SK-N-MC (cell line): ENCODE measurements around the gene UBTD1.

Experiments
- EZH2 ChIP-seq: fragments of 200-600 bp; sonication (generic); IDR thresholded peaks from one replicate; pipeline ENCODE4 v1.6.1; 2017; ENCODE audit warnings: antibody characterized with exemption
- FOXP2 ChIP-seq: optimal IDR thresholded peaks from 2 replicates; pipeline ENCODE3; 2011; ENCODE audit warnings: mild to moderate bottlenecking, moderate library complexity; ENCODE audit not compliant: insufficient read depth; ENCODE audit errors: extremely low read length, control extremely low read depth
- POLR2AphosphoS5 ChIP-seq: IDR thresholded peaks from 2 replicates; pipeline ENCODE4 v1.6.1; 2012; ENCODE audit warnings: mild to moderate bottlenecking, low read depth, low read length, borderline replicate concordance

- TF ChIP-seq EZH2 (no peak), POLR2AphosphoS5 (no peak), FOXP2 (no peak)
These were observed 82.0 kb downstream of the UBTD1 start for GRCh38 chr10:97580421-97581367.
